GM12873 (cell line): Measurements from ENCODE around the gene DIPK1B.

Source experiments
- TF ChIP-seq, protein P1 (sequence below): IDR thresholded peaks from 2 replicates; pipeline ENCODE4 v1.5.1; 2012; ENCODE audit warnings: low read depth, mild to moderate bottlenecking, moderate library complexity, low read length, control low read depth; ENCODE audit not compliant: insufficient read depth; ENCODE audit errors: missing control alignments

The DIPK1B gene

DNA sequence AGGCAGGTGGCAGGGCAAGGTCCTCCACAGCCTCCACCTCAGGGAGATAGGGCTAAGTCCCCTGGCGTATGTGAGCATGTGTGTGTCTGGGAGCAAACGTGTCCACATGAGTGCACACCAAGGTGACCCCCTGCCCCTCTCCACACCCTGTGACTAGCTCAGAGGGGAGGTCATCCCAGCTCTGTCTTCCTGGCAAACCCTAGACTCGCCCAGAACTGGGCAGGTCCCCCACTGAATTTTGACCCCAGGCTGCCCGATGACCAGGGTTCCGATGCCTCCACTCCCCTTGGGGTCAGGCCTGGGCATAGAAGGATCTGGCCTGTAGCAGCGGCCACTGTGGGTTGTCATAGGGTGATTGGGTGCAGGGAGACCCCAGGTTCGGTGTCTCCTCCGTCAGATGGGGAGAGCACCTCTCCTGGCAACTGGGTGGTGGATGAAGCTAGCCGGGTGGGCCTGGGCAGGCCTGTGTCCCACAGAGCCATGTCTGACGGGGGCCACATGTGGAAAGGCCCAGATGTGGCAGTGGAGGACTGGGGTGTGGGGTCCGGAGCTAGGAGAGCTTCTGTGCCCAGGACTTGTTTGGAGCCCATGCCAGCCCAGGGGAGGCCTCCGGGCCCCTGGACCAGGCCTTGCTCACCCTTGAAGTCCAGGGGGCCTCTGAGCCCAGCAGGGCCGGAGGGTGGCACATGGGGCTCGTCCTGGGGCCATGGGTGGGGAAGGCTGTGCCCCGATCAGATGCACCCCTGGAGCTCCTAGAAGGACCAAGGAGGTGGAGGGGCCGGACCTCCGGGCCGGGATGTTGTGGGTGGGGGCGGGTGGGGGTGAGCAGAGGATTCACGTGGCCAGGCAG lies 6.2 kb downstream of the DIPK1B start:
- TF ChIP-seq, protein P1, sequence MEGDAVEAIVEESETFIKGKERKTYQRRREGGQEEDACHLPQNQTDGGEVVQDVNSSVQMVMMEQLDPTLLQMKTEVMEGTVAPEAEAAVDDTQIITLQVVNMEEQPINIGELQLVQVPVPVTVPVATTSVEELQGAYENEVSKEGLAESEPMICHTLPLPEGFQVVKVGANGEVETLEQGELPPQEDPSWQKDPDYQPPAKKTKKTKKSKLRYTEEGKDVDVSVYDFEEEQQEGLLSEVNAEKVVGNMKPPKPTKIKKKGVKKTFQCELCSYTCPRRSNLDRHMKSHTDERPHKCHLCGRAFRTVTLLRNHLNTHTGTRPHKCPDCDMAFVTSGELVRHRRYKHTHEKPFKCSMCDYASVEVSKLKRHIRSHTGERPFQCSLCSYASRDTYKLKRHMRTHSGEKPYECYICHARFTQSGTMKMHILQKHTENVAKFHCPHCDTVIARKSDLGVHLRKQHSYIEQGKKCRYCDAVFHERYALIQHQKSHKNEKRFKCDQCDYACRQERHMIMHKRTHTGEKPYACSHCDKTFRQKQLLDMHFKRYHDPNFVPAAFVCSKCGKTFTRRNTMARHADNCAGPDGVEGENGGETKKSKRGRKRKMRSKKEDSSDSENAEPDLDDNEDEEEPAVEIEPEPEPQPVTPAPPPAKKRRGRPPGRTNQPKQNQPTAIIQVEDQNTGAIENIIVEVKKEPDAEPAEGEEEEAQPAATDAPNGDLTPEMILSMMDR, result no peak

DNA sequence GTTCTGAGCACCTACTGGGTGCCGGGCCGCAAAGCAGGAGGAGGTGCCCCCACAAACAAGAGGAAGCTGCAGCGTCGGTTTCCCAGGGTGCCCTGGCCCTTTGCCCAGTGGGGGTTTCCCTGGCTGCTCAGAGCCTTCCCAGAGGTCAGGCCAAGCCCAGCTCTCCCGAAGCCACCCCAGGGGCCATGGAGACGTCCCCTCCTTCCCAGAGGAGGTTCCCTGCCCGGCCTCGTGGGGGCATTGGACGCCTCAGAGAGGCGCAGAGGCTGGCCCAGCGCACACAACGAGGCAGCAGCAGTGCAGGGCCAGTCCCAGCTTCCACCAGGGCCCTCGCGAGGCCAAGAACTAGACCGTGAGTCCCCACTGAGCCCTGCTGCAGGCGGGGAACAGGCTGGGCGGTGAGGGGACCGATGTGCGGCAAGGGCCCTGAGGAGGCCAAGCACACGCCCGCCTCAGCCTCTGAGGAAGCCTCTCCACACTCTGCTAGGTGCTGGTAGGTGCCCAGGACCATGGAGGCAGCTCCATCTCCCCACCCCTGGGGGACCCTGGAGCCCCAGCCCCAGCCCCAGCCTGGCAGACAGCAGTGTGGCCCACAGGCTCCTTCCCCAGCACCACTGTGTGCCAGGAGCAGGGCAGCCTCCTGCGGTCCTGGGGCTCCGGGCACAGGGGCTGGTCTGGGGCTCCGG lies 7.0 kb downstream of the DIPK1B start:
- TF ChIP-seq, protein P1, result no peak

DNA sequence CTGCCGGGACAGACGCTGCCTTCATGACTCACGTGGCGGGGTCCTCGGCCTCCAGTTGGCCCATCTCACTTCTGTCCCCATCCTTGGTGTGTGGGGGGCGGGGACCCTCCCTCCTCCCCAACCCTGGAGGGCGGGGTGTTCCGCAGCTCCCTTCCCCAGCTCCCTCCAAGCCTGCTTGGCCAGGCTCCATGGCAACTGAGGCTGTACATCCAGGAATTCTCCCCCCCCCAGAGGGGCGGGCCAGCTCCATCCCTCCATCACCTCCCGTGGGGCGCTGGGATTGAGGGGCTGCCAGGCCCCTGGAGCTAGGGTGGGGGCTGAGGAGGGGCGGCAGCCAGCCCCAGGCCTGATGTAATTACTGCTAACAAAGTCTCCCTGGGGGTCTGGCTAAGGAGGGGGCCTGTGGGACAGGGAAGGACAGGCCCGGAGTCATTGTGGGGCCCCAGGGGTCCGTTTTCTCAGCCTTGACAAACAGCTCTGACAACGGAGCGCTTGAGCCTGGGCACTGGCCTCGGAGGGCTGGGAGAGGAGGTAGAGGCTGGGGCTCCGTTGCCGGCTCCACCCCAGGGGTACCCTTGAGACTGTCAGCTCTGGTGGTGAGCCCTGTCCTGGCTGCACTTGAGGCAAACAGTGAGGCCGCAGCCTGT lies 8.0 kb downstream of the DIPK1B start:
- TF ChIP-seq, protein P1, result no peak

DNA sequence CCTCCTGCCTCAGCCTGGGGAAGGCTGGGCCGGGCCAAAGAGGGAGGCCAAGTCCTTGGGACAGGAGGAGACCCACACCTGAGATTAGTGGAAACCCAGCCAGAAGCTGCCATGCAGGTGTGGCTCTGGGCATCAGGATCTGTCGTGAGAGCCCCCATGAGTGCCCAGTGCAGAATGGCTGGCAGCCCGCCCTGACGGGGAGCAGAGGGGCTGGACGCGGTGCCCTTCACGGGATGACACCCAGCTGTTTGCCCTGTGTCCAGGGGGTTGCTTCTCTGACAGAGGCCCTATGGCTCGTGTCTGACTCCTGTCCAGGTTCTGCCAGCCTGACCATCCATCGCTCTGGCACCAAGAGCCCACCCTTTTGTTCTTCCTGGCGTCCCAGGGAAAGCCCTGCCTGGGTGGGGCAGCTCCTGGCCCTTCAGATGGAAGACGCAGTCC lies 8.5 kb downstream of the DIPK1B start:
- TF ChIP-seq, protein P1, result no peak

DNA sequence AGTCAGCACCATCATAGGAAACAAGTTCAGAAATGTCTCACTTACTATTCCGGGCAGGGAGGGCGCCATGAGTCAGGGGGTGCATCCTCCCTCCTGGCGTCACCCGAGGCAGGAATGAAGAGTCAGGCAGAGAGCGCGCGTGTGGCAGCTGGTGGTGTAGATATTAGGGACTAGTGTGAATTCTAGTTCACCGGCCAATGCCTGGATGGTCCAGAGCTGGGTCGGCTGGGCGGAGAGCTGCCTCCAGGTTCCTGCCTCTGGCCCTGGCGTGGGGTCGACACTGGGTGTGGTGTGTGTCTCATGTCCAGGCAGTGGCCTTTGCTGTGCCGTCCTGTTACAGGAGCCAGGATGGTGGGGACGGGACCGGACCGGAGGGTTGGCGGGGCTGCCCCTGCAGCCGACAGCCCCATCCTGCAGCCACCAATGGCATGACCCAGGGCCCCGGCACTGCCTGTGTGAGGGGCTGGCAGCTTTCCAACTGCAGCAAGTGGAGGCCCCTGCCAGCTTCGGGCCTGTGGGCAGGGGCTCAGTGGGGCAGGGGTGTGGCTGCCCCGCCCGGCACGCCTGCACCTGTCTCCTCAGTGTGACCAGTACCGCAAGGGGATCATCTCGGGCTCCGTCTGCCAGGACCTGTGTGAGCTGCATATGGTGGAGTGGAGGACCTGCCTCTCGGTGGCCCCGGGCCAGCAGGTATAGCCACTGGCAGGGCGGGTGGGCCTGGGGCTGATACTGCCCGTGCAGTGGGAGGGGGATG lies 9.1 kb downstream of the DIPK1B start:
- TF ChIP-seq, protein P1, result no peak

DNA sequence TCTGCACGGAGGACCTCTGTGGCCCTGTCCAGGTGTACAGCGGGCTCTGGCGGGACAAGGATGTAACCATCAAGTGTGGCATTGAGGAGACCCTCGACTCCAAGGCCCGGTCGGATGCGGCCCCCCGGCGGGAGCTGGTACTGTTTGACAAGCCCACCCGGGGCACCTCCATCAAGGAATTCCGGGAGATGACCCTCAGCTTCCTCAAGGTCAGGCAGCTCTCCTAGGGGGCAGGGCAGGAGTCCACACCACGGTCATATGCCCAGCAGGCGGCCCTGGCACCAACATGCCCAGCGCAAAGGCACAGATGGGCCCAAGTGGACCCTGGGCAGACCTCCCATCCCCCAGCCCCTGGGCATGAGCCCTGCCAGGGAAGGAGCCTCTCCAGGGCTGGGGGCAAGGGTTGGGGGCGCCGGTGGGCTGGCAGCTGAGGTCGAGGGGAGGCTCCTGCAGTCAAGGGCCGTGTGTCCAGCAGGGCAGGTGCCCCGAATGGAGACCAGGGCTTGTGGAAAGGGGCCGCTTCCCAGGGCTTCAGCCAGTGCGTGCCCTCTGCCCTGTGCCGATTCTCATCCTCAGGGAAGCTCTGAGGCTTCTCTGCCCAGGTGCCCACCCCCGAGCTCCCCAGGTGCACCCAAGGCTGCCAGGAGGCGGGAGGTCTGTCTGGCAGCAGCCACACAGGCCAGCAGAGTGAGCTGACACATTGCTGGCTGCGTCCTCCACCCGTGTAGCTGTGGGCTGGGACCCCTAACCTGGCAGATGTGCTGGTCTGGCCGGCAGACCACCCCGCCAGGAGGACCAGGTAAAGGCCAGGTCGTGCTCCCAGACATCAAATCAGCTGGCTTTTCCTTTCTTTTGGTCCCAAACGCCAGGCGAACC lies 10.0 kb downstream of the DIPK1B start:
- TF ChIP-seq, protein P1, result no peak
